Measurements from ENCODE around the gene CDH5.
"Not testable (repeated sequence)": the region's sequence is repeated elsewhere in the genome, so short reads cannot be mapped to it uniquely, and the experiment has no call there.

CDH5 gene

GRCh38 chr16:66366433-66367299 lies at the start of gene CDH5:
Gene CDH5, plus strand, starts transcription at chr16:66366691. Its CDS starts 12,647 bp downstream, at chr16:66379338.
- DNase-seq (ENCODE audit: low read depth in 2 of 2): no peak

- DNase-seq (ENCODE audit: low read depth in 2 of 2): no peak
Measured at GRCh38 chr16:66318505-66318904, 48.0 kb upstream of the CDH5 start.

GRCh38 chr16:66320774-66321173 lies 45.7 kb upstream of the CDH5 start:
- no peak for DNase-seq (ENCODE audit: low read depth in 2 of 2)

GRCh38 chr16:66322174-66322573 lies 44.3 kb upstream of the CDH5 start:
- no peak for DNase-seq (ENCODE audit: low read depth in 2 of 2)

- no peak for DNase-seq (ENCODE audit: low read depth in 2 of 2)
Measured at GRCh38 chr16:66324815-66325515, 41.5 kb upstream of the CDH5 start.

GRCh38 chr16:66325717-66326376 lies 40.6 kb upstream of the CDH5 start:
- DNase-seq (ENCODE audit: low read depth in 2 of 2): no peak

GRCh38 chr16:66326991-66327513 lies 39.4 kb upstream of the CDH5 start:
- no peak for DNase-seq (ENCODE audit: low read depth in 2 of 2)

GRCh38 chr16:66328282-66328681 lies 38.2 kb upstream of the CDH5 start:
- no peak for DNase-seq (ENCODE audit: low read depth in 2 of 2)

- not testable (repeated sequence) for DNase-seq (ENCODE audit: low read depth in 2 of 2)
Measured at GRCh38 chr16:66331464-66331863, 35.0 kb upstream of the CDH5 start.

- no peak for DNase-seq (ENCODE audit: low read depth in 2 of 2)
Measured at GRCh38 chr16:66332634-66333610, 33.6 kb upstream of the CDH5 start.

- DNase-seq (ENCODE audit: low read depth in 2 of 2): no peak
Measured at GRCh38 chr16:66334853-66335574, 31.5 kb upstream of the CDH5 start.

GRCh38 chr16:66335704-66336329 lies 30.7 kb upstream of the CDH5 start:
- no peak for DNase-seq (ENCODE audit: low read depth in 2 of 2)

GRCh38 chr16:66337463-66338188 lies 28.9 kb upstream of the CDH5 start:
- DNase-seq (ENCODE audit: low read depth in 2 of 2): no peak

GRCh38 chr16:66342294-66342900 lies 24.1 kb upstream of the CDH5 start:
- no peak for DNase-seq (ENCODE audit: low read depth in 2 of 2)

- no peak for DNase-seq (ENCODE audit: low read depth in 2 of 2)
Measured at GRCh38 chr16:66344533-66345145, 21.9 kb upstream of the CDH5 start.

GRCh38 chr16:66346221-66346620 lies 20.3 kb upstream of the CDH5 start:
- DNase-seq (ENCODE audit: low read depth in 2 of 2): no peak

- no peak for DNase-seq (ENCODE audit: low read depth in 2 of 2)
Measured at GRCh38 chr16:66352304-66352703, 14.2 kb upstream of the CDH5 start.

- no peak for DNase-seq (ENCODE audit: low read depth in 2 of 2)
Measured at GRCh38 chr16:66353055-66353454, 13.4 kb upstream of the CDH5 start.
